SHP77 treated with DMSO at 0.1 percent for 48 hours (cell line): ENCODE results near the gene COL6A5.
"Not testable (repeated sequence)": the region's sequence is repeated elsewhere in the genome, so short reads cannot be mapped to it uniquely, and the experiment has no call there.

Experiments used
- DNase-seq: peaks from one replicate; lab custom pipeline; 2025; lab: John Stamatoyannopoulos, UW

COL6A5 gene

GRCh38 chr3:130433306-130433705 is 87.8 kb downstream of the COL6A5 start:
- DNase-seq: no peak

DNA sequence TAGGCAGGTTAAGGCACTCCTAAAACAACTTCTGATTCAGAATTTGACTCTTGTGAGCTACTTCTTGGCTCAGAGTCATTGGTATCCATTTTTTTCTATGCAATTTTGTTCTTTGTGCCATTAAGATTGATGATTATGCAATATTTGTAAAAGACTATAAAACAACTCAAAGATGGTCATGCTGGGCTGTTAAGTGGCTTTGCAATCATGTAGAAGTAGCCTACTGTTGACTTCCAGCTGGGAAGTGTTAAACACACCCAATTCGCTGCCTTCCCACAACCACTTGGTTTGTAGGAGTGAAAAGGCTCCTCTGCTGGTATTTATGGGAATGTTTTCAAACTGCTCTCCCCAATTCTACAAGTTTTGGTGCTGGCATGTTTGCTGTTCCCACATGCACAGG is 96.8 kb downstream of the COL6A5 start:
- DNase-seq: no peak

DNA sequence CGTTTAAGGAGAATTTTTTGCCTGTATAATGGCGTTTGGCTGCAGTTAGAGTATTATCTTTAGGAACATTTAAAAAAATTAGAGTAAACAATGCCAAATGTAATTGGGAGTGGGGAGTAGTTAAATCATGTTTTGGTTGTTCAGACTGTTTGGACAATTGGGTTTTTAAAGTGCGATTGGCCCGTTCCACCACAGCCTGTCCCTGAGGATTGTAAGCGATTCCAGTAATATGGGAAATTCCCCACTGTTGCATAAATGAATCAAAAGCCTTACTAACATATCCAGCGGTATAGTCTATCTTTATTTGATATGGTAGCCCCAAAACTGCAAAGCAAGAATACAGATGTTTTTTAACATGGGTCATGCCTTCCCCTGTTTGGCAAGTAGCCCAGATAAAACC is 101.4 kb downstream of the COL6A5 start:
- DNase-seq: not testable (repeated sequence)

- DNase-seq: not testable (repeated sequence)
Observed at GRCh38 chr3:130448155-130448554, 102.7 kb downstream of the COL6A5 start.

DNA sequence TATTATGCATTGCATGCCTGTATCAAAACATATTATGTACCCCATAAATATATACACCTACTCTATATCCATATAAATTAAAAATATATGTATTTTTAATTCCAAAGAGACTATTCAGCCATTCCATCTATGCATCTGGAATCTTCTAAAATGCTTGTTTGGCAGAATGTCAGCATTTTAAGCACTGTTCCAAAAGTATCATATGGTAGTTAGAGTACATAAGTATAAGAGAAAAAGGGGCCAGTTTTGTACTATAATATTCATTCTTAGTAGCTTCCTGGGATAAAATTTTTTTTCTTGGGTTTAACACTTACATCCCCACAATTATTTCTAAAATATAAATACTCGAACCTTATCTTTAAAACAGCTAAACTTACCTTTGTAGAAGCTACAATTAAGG is 111.1 kb downstream of the COL6A5 start:
- no peak for DNase-seq

DNA sequence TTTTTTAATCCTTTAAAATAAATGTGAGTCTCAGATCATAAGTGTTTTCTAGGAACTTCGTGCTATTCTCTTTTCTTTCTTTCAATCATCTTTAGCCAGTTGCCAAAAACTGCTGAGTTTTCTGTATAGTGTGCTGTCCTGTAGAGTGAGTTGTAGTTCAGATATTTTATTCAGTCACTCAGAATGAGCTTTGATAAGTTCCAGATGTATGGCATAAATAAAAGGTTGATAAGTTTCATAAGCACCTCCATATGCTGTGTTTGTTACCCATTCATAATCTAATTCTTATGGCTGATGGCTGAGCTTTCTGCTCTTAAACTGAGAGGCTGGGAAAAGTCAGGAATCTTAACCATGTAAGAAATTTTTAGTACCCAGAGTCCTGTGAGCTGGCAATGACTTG is 112.2 kb downstream of the COL6A5 start:
- no peak for DNase-seq

DNA sequence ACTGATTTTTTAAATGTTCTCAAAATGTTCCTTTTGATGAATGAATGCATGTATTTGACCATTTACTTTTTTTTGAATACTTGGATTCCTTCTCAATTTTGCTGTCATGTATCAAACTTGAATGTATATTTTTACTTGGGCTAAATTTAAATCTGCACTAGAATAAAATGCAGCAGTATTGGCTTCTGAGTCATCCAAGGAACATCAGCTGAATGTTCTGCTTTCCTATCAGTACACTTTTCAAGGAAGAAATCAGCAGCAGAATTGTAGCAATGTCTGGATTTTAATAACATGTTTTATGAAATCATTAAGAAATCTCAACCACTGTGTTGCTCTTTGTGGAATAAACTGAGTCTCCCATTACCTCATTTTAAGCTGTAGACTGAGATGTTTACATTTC is 114.5 kb downstream of the COL6A5 start:
- no peak for DNase-seq

GRCh38 chr3:130462089-130462488 is 116.6 kb downstream of the COL6A5 start:
- DNase-seq: no peak

- no peak for DNase-seq
Observed at GRCh38 chr3:130463221-130463620, 117.7 kb downstream of the COL6A5 start.

- no peak for DNase-seq
Observed at GRCh38 chr3:130465521-130465920, 120.0 kb downstream of the COL6A5 start.

DNA sequence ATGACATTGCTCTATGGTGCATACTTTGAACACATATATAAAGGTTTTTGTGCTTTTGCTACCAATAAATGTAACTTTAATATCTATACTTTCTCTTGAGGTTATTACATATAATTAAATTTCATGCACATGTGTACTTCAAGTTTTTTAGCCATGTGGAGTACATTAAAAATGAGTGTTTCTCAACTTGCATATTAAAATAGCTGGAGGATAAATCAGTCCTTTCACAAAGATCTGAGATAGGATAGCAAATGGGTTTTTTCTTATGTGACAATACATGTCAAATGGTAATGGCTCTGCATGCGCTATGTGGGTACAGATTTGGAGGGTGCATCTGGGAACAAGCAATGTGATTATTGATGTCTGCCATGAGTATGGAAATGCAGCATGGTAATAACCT is 122.8 kb downstream of the COL6A5 start:
- DNase-seq: no peak

- no peak for DNase-seq
Observed at GRCh38 chr3:130470126-130470525, 124.7 kb downstream of the COL6A5 start.

DNA sequence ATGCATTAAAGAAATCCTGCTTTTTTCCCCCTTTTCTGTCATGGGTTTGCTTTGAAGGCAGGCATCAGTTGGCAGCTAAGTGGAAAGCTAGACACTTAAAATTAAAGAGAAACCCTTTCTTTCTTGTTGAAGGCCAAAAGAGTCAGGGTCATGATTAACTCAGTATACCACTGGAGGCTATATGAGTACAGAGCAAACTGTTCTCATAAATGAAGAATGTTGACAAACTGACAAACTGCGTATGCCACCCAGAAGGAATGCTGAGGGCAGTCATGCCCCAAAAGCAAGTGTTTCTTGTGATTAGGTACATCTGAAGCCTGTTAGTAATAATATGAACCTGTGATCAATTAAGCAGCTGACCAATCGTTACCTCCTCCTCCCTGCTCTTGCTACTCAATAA is 127.9 kb downstream of the COL6A5 start:
- no peak for DNase-seq

- no peak for DNase-seq
Observed at GRCh38 chr3:130480736-130481135, 135.3 kb downstream of the COL6A5 start.

- no peak for DNase-seq
Observed at GRCh38 chr3:130488288-130488687, 142.8 kb downstream of the COL6A5 start.

DNA sequence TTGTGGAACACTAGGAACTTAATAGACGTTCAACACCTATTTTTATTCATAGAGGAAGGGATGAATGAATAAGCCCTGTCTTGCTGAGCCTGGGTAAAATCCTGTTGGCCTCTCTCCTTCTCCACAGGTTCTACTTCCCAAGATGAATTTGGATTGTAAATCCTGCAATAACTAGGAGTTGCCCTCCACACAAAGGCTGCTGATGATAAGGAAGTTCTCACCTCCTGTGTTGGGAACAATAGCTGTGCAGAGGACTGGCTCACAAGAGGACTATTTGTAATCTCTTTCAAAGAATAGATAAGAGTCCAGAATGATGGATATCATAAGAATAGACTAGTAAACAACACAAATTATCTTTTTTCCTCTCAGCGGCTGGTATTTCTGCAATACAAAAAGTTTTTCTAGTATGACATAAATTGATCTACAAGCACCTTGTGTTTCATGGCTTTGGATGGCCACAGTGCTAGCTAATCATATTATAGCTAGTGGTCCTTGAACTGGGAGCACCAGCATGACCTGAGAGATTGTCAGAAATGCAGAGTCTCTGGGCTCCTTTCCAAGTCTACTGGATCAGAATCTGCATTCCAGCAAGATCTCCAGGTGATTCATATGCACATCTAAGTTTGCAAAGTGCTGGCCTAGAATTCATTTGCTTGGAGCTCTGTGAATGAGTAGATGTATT is 143.4 kb downstream of the COL6A5 start:
- DNase-seq: no peak

DNA sequence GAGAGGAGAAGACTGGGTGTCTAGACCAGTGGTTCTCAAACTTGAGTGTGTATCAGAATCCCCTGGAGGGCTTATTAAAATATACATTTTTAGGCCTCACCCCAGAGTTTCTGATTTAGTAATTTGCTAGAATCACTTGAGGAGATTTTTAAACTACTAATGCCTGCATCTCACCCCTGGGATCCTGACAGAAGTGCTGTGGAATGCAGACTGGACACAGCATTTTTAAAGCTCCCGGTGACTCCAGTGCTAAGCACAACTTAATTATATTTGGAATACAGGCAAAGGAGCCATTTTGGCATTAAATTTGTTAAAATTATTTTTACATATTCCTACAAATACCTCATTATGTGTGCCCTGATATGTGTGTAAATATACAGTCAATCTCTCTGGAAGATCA is 144.8 kb downstream of the COL6A5 start:
- DNase-seq: no peak

- DNase-seq: no peak
Observed at GRCh38 chr3:130491431-130491830, 146.0 kb downstream of the COL6A5 start.

DNA sequence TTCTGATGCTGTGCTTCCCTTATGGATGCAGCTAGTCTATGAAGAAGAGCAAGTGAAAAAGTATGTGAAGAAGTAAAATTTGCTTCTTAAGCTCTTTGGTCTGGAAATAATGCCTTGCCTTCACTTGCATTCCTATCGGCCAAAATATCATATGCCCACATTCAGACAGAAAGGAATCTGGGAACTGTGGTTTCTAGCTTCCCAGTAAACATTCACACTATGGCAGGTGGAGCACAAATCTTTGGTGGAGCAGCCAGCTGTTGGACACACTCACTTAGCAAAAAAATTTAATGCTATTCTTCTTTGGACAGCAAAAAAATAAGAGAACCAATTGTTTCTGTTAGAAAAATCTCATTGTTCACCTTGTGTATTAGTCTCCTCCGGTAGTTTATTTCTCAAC is 159.2 kb downstream of the COL6A5 start:
- no peak for DNase-seq

DNA sequence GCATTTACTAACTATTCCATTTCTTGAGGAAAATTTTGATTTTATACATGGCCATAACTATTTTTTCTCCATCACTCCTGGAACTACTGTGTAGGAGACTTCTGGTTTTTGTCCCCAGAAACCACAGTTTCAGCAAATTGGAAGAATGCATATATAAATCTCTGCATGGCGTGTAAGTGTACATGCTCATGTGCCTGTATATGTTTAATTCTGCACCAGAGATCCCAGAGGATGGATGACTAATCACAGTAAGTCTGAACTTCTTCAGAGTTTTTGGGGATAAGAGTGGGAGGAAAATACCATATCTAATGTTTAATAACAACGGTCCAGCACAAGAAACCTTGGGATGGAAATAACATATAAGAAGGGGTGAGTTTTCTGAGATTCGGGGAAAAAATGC is 160.6 kb downstream of the COL6A5 start:
- DNase-seq: no peak

DNA sequence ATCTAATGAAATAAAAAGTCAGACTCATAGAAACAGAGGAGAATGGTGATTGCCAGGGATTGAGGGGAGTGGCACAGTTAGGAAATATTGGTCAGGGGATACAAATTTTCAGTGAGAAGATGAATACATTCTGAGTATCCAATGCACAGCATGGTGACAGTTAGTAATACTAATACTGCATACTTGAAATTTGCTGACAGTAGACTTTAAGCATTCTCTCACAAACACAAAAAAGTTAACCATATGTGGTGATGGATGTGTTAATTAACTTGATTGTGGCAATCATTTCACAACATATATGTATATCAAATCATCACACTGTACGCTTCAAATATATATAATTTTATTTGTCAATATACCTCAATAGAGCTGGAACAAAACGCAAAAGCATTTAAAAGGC is 162.3 kb downstream of the COL6A5 start:
- no peak for DNase-seq

DNA sequence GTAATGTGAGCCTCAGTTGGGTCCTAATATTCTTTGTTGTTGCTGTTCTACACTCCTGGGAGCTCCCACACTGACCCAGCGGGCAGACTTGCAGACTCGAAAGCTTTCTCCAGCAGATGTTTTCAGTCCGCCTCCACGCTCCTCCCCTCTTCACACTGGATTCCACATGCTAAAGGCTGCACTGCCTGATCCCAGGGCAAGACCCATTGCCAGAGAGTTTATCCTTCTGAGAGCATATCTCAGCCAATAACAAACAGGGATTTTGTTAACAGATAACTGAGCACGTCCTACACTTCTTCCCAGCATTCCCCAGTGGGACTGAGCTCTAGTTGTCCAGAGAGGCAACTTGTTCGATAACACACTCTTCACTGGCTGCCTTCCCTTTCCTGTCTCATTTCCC is 163.5 kb downstream of the COL6A5 start:
- DNase-seq: no peak

- DNase-seq: no peak
Observed at GRCh38 chr3:130514681-130515080, 169.2 kb downstream of the COL6A5 start.

GRCh38 chr3:130515755-130516154 is 170.3 kb downstream of the COL6A5 start:
- no peak for DNase-seq
